ENCODE measurements around the gene DYNLT5. TPM values are rescaled to one million over a fixed set of nuclear protein-coding genes. Genes with fewer than 3 reads are reported as not detected.
"Not testable (repeated sequence)": the region's sequence is repeated elsewhere in the genome, so short reads cannot be mapped to it uniquely, and the experiment has no call there.

The DYNLT5 gene
- total RNA-seq, 1 donor from 2014 or later, result 0.98 TPM

DNA sequence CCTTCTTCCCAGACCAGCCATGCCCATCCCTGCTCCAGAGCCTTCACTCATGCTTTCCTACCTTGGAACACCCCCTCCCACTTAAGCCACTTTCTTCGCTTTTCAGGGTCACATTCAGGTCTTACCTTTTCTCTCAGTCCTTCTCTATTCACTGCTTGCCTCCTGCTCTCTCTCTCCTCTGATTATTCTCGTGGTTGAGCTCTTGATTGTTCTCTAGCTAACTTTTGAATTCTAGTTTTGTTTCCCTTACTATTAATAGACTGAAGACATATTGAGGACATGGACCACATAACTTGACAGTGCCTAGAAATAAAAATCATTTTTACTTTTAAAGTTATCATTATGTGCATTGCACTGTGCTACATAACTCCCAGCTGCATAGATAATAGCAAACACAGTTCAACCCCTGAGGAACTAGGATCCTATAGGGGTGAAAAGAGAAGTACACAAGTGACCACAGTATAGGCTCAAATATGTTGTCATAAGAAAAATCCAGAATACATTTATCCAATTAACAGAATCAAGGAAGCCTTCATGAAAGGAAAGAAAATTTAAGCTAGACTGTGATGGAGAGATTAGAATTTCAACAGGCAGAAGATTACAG, 27.3 kb downstream of the DYNLT5 start:
- no peaks in the 10 kb centered on the region for H3K36me3 ChIP-seq
- H3K9me3 ChIP-seq, result no peaks in the 10 kb centered on the region
- intact Hi-C loops (cut with DNase I), result no loop called here
- DNase-seq (ENCODE audit: extremely low spot score in 2 of 2), result no peak
- no peak overlapping the region for H3K27ac ChIP-seq
- H3K27me3 ChIP-seq, result no peaks in the 10 kb centered on the region
- TF ChIP-seq POLR2A (IDR thresholded peaks at IDR 0.05), result no peak
- no peak for TF ChIP-seq POLR2AphosphoS5 (IDR thresholded peaks at IDR 0.05; ENCODE audit: insufficient read depth in 1 of 2, low read depth in 1 of 2)
- no peak overlapping the region for H3K4me3 ChIP-seq
- H3K4me1 ChIP-seq, result no peaks in the 10 kb centered on the region

- intact Hi-C loops (cut with DNase I); H3K4me1 ChIP-seq; H3K9me3 ChIP-seq; H3K27me3 ChIP-seq; H3K27ac ChIP-seq; H3K4me3 ChIP-seq; DNase-seq (ENCODE audit: extremely low spot score in 2 of 2); H3K36me3 ChIP-seq: not testable (repeated sequence)
Observed at GRCh38 chr1:66785800-66786199, 33.5 kb downstream of the DYNLT5 start.

DNA sequence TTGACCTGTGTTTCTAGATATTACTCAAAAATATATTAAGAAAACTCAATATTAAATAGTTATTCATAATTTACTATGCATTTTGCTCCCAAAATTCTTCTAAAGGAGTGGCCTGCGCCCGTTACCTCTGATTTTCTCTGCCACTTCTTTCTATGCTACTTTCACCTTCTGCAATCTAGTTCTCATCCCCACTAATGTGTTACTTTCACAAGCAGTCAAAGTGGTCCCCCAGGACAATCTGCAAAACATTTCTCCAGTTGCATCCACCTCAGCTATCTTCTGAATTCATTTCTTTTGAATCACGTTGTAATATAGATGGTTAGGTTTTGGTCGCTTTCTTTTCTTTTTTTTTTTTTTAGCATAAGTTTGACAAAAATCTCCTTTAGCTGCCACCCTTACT, 35.4 kb downstream of the DYNLT5 start:
- intact Hi-C loops (cut with DNase I), result no loop called here
- TF ChIP-seq POLR2A (IDR thresholded peaks at IDR 0.05) (no peak), POLR2AphosphoS5 (IDR thresholded peaks at IDR 0.05; ENCODE audit: insufficient read depth in 1 of 2, low read depth in 1 of 2) (no peak)
- TF ChIP-seq, protein P1, sequence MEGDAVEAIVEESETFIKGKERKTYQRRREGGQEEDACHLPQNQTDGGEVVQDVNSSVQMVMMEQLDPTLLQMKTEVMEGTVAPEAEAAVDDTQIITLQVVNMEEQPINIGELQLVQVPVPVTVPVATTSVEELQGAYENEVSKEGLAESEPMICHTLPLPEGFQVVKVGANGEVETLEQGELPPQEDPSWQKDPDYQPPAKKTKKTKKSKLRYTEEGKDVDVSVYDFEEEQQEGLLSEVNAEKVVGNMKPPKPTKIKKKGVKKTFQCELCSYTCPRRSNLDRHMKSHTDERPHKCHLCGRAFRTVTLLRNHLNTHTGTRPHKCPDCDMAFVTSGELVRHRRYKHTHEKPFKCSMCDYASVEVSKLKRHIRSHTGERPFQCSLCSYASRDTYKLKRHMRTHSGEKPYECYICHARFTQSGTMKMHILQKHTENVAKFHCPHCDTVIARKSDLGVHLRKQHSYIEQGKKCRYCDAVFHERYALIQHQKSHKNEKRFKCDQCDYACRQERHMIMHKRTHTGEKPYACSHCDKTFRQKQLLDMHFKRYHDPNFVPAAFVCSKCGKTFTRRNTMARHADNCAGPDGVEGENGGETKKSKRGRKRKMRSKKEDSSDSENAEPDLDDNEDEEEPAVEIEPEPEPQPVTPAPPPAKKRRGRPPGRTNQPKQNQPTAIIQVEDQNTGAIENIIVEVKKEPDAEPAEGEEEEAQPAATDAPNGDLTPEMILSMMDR (IDR thresholded peaks at IDR 0.05), result no peak
- no peak for DNase-seq (ENCODE audit: extremely low spot score in 2 of 2)

GRCh38 chr1:66788231-66788939, 36.1 kb downstream of the DYNLT5 start:
- Histone ChIP-seq H3K4me3 (no peak overlapping the region), H3K36me3 (no peaks in the 10 kb centered on the region), H3K27me3 (no peaks in the 10 kb centered on the region), H3K9me3 (no peaks in the 10 kb centered on the region), H3K27ac (no peak overlapping the region), H3K4me1 (no peaks in the 10 kb centered on the region)
- TF ChIP-seq POLR2A (IDR thresholded peaks at IDR 0.05) (no peak), POLR2AphosphoS5 (IDR thresholded peaks at IDR 0.05; ENCODE audit: insufficient read depth in 1 of 2, low read depth in 1 of 2) (no peak)
- intact Hi-C loops (cut with DNase I), result no loop called here
- no peak for DNase-seq (ENCODE audit: extremely low spot score in 2 of 2)

More for the DNA sequence above, 35.4 kb downstream of the DYNLT5 start:
- Histone ChIP-seq H3K9me3 (no peaks in the 10 kb centered on the region), H3K27ac (no peak overlapping the region), H3K27me3 (no peaks in the 10 kb centered on the region), H3K4me3 (no peak overlapping the region), H3K4me1 (no peaks in the 10 kb centered on the region), H3K36me3 (no peaks in the 10 kb centered on the region)

DNA sequence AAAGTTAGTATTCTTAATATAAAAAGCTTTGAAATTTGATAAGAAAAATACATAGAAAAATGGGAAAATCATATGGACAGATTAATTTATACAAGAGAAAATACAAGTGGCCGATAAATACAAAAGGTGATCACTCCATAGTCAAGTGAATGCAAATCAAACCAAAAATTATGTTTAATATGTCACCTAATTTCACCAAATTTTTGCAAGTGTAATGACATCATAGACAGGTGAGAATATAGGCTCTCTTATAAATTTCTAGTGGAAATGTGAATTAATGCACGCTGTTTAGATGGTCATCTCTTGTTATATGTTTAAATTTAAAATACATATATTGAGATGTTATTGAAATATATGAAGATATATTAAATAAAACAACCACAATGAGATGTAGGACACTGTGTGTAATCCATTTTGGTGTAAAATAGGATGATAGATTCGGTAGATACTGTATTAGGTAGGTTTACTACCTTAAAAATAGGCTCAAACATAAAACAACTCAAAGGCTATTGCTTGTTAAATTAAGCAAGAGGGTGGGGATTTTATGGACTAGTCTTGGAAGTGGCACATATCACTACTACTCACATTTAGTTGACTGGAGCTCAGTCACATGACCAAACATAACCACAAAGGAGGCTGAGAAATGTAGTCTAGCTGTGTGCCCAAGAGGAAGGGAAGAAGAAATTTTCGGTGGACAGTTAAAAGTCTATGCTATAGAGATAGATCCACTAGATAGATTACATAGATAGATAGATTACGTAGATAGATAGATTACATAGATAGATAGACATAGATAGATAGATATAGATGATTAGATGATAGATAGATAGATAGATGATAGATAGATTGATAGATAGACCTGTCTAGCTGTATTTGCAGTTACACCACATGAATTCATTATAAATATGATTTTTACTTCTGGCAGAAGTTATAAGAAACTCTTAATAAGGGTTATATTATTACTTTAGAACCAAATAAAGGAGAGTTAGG, 39.7 kb downstream of the DYNLT5 start:
- TF ChIP-seq POLR2A (IDR thresholded peaks at IDR 0.05) (no peak), POLR2AphosphoS5 (IDR thresholded peaks at IDR 0.05; ENCODE audit: insufficient read depth in 1 of 2, low read depth in 1 of 2) (no peak)
- TF ChIP-seq, protein P1 (IDR thresholded peaks at IDR 0.05), result no peak

GRCh38 chr1:66795839-66796238, 43.6 kb downstream of the DYNLT5 start:
- H3K4me1 ChIP-seq; H3K27me3 ChIP-seq; H3K36me3 ChIP-seq; intact Hi-C loops (cut with DNase I); H3K9me3 ChIP-seq; H3K4me3 ChIP-seq; DNase-seq (ENCODE audit: extremely low spot score in 2 of 2); H3K27ac ChIP-seq: not testable (repeated sequence)

More for the DNA sequence above, 39.7 kb downstream of the DYNLT5 start:
- Histone ChIP-seq H3K36me3 (no peaks in the 10 kb centered on the region), H3K27me3 (no peaks in the 10 kb centered on the region), H3K4me3 (no peak overlapping the region), H3K9me3 (no peaks in the 10 kb centered on the region), H3K27ac (no peak overlapping the region), H3K4me1 (no peaks in the 10 kb centered on the region)
- intact Hi-C loops (cut with DNase I), result no loop called here
- DNase-seq (ENCODE audit: extremely low spot score in 2 of 2), result no peak

Data from vagina (tissue), 2 donors.